Bronchial epithelial cell (primary cell): ENCODE data around the gene ZBTB44. TPM values are rescaled to one million over a fixed set of nuclear protein-coding genes. Genes with fewer than 3 reads are reported as not detected.

Experiments
- DNase-seq: peaks from one replicate; pipeline ENCODE4 v3.0.0-alpha.2; 2010; ENCODE audit warnings: low read depth
- FAIRE-seq: peaks from 2 replicates; lab custom pipeline; 2011; peaks lifted over from hg19 to GRCh38; lab: Jason Lieb, UNC
- H3K27me3 ChIP-seq: 2 replicates; pipeline ENCODE4 v1.5.1; 2011; ENCODE audit warnings: low read length; ENCODE audit not compliant: control insufficient read depth, insufficient read depth
- H3K36me3 ChIP-seq: 2 replicates; pipeline ENCODE4 v1.5.1; 2011; ENCODE audit warnings: low read length; ENCODE audit not compliant: control insufficient read depth, insufficient read depth
- H3K4me3 ChIP-seq: 2 replicates; pipeline ENCODE4 v1.5.1; 2011; ENCODE audit warnings: mild to moderate bottlenecking, low read depth, low read length, control low read depth
- CTCF ChIP-seq: IDR thresholded peaks from 2 replicates; pipeline ENCODE4 v1.5.1; 2011; ENCODE audit warnings: mild to moderate bottlenecking, moderate library complexity, low read length, control low read depth, inconsistent platforms; ENCODE audit not compliant: insufficient read depth, severe bottlenecking
- total RNA-seq: library from RNA; depleted of rRNA; stranded (reverse); fragments of >200 nt; gene quantifications from 2 replicates; pipeline ENCODE4 v1.2.1, GENCODE V29; 2014

ZBTB44 gene
- total RNA-seq, 1 donor from 2014 or later: 28.4 TPM

GRCh38 chr11:130308886-130309285 lies 5.8 kb downstream of the ZBTB44 start:
- no peak for DNase-seq
- Histone ChIP-seq H3K36me3 (no peaks in the 10 kb centered on the region), H3K27me3 (no peaks in the 10 kb centered on the region), H3K4me3 (no peak overlapping the region)
- TF ChIP-seq CTCF: no peak
- no peak for FAIRE-seq

GRCh38 chr11:130308059-130308458 lies 6.7 kb downstream of the ZBTB44 start:
- DNase-seq (no peak), FAIRE-seq (no peak)
- no peak for TF ChIP-seq CTCF
- Histone ChIP-seq H3K4me3 (no peak overlapping the region), H3K36me3 (no peaks in the 10 kb centered on the region), H3K27me3 (no peaks in the 10 kb centered on the region)

GRCh38 chr11:130304651-130305050 lies 10.1 kb downstream of the ZBTB44 start:
- H3K36me3 ChIP-seq: no peaks in the 10 kb centered on the region
- H3K27me3 ChIP-seq: no peaks in the 10 kb centered on the region
- no peak for TF ChIP-seq CTCF
- FAIRE-seq (no peak), DNase-seq (no peak)
- H3K4me3 ChIP-seq: no peak overlapping the region

GRCh38 chr11:130301002-130301401 lies 13.7 kb downstream of the ZBTB44 start:
- H3K4me3 ChIP-seq: no peak overlapping the region
- TF ChIP-seq CTCF: no peak
- FAIRE-seq: no peak
- H3K27me3 ChIP-seq: no peaks in the 10 kb centered on the region
- no peaks in the 10 kb centered on the region for H3K36me3 ChIP-seq
- no peak for DNase-seq

- DNase-seq: no peak
- no peak for FAIRE-seq
- Histone ChIP-seq H3K4me3 (no peak overlapping the region), H3K36me3 (no peaks in the 10 kb centered on the region), H3K27me3 (no peaks in the 10 kb centered on the region)
- TF ChIP-seq CTCF: no peak
Measured at GRCh38 chr11:130300567-130300966, 14.2 kb downstream of the ZBTB44 start.

GRCh38 chr11:130299978-130300377 lies 14.7 kb downstream of the ZBTB44 start:
- TF ChIP-seq CTCF: no peak
- Histone ChIP-seq H3K36me3 (no peaks in the 10 kb centered on the region), H3K27me3 (no peaks in the 10 kb centered on the region), H3K4me3 (no peak overlapping the region)
- no peak for DNase-seq
- FAIRE-seq: no peak
